Gastroesophageal sphincter (tissue), 2 donors: Measurements from ENCODE around the gene GRIFIN.

Experiments used
- POLR2A ChIP-seq, 2 donors: fragments of 450-650 bp; IDR thresholded peaks; one replicate each; pipeline ENCODE4 v1.6.1; 2017; ENCODE audit warnings: antibody characterized with exemption in 2 of 2, mild to moderate bottlenecking in 2 of 2, moderate library complexity in 1 of 2
- POLR2AphosphoS5 ChIP-seq: sonication (generic); formaldehyde crosslinking; IDR thresholded peaks from one replicate; pipeline ENCODE4 v1.6.1; 2017; ENCODE audit warnings: antibody characterized with exemption

- TF ChIP-seq POLR2AphosphoS5 (no peak), POLR2A (IDR thresholded peaks at IDR 0.05) (no peak)
Observed at GRCh38 chr7:2493205-2494164, 17.3 kb upstream of the GRIFIN start.
